ENCODE data around the gene ZMYND8.

DNA sequence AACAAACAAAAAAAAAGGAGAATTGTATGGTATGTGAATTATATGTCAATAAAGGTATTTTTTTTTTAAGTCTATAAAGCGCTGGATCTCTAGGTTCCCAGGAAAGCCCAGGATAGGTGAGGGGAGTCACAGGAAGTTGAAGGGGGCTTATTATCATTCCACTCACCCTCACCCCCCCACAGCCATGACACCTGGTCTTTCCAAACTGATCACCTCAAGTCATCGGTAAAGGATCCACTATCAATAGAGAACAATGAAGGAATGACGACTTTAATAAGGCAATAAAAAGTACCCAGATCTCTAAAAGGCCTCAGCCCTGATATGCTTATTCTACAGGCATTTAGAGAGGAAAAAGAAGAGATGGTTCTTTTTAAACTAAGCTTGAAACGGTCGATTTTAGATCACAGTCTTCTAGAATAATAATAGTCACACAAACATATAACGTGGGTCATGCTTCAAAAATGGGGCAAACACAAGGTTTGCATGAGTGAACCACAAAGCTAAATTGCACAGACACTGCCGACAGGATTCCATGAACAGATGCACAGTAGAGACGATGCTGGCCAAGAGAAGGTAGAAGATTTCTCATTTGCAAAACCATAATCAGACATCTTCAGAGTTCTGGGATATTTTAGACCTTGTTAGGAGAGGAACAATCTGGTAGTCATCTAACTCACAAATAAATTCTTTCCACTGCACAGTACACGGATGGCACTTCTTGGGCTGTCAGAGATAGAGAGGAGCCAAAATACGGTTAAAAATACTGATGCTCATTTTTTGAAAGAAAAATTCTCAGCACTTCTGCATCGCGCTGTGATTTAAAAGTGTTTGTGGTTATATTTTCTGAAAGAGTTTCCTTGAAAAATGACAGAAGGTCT lies 21.0 kb downstream of the ZMYND8 start:
- TF ChIP-seq, protein P1, sequence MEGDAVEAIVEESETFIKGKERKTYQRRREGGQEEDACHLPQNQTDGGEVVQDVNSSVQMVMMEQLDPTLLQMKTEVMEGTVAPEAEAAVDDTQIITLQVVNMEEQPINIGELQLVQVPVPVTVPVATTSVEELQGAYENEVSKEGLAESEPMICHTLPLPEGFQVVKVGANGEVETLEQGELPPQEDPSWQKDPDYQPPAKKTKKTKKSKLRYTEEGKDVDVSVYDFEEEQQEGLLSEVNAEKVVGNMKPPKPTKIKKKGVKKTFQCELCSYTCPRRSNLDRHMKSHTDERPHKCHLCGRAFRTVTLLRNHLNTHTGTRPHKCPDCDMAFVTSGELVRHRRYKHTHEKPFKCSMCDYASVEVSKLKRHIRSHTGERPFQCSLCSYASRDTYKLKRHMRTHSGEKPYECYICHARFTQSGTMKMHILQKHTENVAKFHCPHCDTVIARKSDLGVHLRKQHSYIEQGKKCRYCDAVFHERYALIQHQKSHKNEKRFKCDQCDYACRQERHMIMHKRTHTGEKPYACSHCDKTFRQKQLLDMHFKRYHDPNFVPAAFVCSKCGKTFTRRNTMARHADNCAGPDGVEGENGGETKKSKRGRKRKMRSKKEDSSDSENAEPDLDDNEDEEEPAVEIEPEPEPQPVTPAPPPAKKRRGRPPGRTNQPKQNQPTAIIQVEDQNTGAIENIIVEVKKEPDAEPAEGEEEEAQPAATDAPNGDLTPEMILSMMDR (conservative IDR thresholded peaks at IDR 0.05), result no peak
- TF ChIP-seq EZH2 (IDR thresholded peaks at IDR 0.05; ENCODE audit: low read depth), result no peak
